AG04450 (cell line): Measurements from ENCODE around the gene ZNF385C. TPM values are rescaled to one million over a fixed set of nuclear protein-coding genes. Genes with fewer than 3 reads are reported as not detected.

ENCODE experiments used
- CTCF ChIA-PET: fragments of 300-600, 350-600 bp; formaldehyde crosslinking; extraction: SDS; loops from one replicate; lab custom pipeline; 2022; ENCODE audit warnings: antibody characterized with exemption, inconsistent platforms; lab: Charles Lee
- POLR2A ChIA-PET: fragments of 350-600 bp; formaldehyde crosslinking; extraction: SDS; loops from one replicate; lab custom pipeline; 2021; ENCODE audit warnings: antibody characterized with exemption, inconsistent platforms; lab: Yijun Ruan, JAX
- DNase-seq: peaks from one replicate; pipeline ENCODE4 v3.0.0-alpha.2; 2011; ENCODE audit warnings: low read depth, low spot score
- H3K27ac ChIP-seq: one replicate; pipeline ENCODE4 v1.5.1; 2012; ENCODE audit warnings: low read depth, low read length, control low read depth
- H3K27me3 ChIP-seq: one replicate; pipeline ENCODE4 v1.6.0; 2012; ENCODE audit warnings: low read length; ENCODE audit not compliant: control insufficient read depth, insufficient read depth
- H3K4me3 ChIP-seq: 2 replicates; pipeline ENCODE4 v1.5.1; 2011; ENCODE audit warnings: mild to moderate bottlenecking, low read depth, low read length, control low read depth
- H3K9me3 ChIP-seq: 2 replicates; pipeline ENCODE4 v1.5.1; 2012; ENCODE audit warnings: low read length; ENCODE audit not compliant: control insufficient read depth, insufficient read depth
- polyA plus RNA-seq: library from polyadenylated mRNA; depleted of rRNA; stranded (reverse); fragments of >200 nt; gene quantifications from 2 replicates; pipeline ENCODE4 v1.2.3, GENCODE V29; 2011
- TF ChIP-seq, protein P1 (sequence below): IDR thresholded peaks from 2 replicates; pipeline ENCODE4 v1.5.1; 2011; ENCODE audit warnings: low read depth, low read length, control low read depth, inconsistent platforms

ZNF385C gene
- polyA plus RNA-seq, 1 experiment = not detected

DNA sequence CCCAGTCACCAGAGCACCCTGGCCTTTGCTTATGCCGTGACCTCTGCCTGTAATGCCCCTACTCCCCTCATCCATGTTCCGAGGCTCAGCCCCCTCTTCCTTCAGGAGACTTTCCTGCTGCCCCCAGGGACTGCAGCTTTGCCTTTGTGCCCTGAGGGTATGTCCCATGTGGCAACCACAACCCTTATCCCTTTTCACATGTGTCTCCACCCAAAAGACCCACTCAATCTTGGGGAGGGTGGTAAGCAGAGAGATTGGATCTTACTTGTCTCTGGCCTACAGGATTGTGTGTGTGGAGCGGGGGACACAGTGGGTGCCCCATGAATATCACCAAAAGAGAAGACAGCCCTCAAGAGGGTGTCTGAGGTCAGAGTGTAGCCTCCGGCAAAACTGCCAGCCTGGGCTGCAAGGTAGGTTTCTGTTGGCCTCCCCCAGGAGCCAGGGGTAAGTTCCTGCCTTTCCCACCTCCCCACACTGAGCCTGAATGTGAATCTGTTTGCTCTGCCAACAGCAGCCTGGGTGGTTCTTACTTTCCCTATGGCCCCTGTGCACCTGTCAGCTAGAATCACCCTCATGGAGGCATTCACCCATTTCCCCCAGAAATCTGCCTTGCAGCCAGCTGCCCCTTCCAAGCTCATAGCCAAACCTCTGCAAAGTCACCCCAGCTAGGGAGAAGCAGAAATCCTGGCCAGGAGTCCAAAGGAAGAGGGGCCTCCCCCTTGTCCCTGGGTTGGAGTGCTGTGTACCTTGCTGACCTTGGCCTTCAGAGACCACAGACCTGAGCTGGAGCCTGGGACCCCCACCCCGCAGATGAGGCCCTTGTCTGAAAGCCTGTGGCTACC is 36.4 kb downstream of the ZNF385C start:
- H3K9me3 ChIP-seq = no peaks in the 10 kb centered on the region; the same call in 1 of the 2 replicates
- TF ChIP-seq, protein P1, sequence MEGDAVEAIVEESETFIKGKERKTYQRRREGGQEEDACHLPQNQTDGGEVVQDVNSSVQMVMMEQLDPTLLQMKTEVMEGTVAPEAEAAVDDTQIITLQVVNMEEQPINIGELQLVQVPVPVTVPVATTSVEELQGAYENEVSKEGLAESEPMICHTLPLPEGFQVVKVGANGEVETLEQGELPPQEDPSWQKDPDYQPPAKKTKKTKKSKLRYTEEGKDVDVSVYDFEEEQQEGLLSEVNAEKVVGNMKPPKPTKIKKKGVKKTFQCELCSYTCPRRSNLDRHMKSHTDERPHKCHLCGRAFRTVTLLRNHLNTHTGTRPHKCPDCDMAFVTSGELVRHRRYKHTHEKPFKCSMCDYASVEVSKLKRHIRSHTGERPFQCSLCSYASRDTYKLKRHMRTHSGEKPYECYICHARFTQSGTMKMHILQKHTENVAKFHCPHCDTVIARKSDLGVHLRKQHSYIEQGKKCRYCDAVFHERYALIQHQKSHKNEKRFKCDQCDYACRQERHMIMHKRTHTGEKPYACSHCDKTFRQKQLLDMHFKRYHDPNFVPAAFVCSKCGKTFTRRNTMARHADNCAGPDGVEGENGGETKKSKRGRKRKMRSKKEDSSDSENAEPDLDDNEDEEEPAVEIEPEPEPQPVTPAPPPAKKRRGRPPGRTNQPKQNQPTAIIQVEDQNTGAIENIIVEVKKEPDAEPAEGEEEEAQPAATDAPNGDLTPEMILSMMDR = no peak
- H3K27me3 ChIP-seq = peaks cover 43% of the 10 kb centered on the region
- H3K27ac ChIP-seq = no peak overlapping the region
- POLR2A ChIA-PET = no interaction called here
- H3K4me3 ChIP-seq = no peak overlapping the region
- DNase-seq = no peak
- CTCF ChIA-PET = no interaction called here

DNA sequence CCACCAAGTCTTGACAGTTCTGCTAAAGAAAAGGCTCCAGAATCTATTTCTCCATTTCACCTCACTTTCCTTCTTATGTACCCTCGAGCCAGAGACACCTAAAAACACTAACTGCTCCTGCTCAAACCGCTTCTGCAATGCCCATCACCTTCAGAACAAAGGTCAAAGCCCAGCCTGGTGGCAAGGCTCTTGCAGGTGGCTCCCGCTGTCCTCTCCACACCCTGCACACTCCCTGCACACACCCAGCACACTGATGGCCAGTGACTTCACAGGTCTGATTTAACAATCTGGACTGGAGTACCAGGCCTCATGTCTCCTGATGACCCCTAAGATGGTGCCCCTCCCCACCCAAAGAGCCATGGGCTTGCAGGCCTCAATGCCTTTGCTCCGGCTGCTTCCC is 38.0 kb downstream of the ZNF385C start:
- no peak for DNase-seq
- ChIA-PET CTCF (no interaction called here), POLR2A (no interaction called here)
- H3K9me3 ChIP-seq = peaks cover 4% of the 10 kb centered on the region; the same call in 1 of the 2 replicates
- TF ChIP-seq, protein P1 = no peak
- peaks cover 56% of the 10 kb centered on the region for H3K27me3 ChIP-seq
- no peak overlapping the region for H3K4me3 ChIP-seq
- H3K27ac ChIP-seq = no peak overlapping the region

DNA sequence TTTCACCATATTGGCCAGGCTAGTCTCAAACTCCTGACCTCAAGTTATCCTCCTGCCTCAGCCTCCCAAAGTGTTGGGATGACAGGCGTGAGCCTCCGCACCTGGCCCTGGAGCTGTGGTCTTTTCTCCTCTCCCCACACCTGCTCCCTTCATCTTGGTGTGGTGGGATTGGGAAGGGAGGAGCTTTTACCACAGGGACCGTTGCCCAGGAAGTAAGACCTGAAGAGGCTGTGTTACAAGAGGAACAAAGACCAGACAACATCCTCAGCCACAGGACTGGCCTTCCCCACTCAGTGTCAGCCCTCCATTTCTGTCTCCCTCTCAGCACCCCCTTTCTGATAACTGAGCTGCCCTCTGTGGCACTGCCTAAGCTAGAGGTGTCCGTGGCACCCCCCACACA is 38.5 kb downstream of the ZNF385C start:
- no peak for DNase-seq
- H3K27me3 ChIP-seq = peaks cover 60% of the 10 kb centered on the region
- peaks cover 4% of the 10 kb centered on the region; the same call in 1 of the 2 replicates for H3K9me3 ChIP-seq
- H3K4me3 ChIP-seq = no peak overlapping the region
- TF ChIP-seq, protein P1 = no peak
- no peak overlapping the region for H3K27ac ChIP-seq
- POLR2A ChIA-PET = no interaction called here
- CTCF ChIA-PET = interaction anchor here (1.5 kb wide), 1 partner anchor 42 kb away, joined by 6 read pairs; no protein-coding TSS in a partner anchor

DNA sequence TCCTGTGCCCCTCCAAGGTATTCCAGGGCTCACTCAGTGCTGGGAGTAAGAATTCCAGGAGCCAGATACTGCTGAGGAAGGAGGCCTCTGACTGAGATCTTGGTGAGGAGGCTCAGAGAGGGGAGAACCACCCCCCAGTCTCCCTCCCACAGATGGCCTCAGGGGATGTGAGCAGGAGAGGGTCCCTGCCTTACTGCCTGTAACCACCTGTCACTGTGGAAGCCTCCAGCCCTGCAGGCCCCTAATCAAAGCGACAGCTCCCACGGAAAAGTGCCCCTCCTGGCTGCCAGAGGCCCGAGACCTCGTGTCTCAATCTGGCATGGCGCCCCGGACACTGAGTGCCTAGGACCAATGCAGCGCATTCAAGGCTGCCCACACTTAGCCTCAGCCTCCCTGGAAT is 40.2 kb downstream of the ZNF385C start:
- Histone ChIP-seq H3K27me3 (peaks cover 68% of the 10 kb centered on the region), H3K4me3 (no peak overlapping the region), H3K27ac (no peak overlapping the region), H3K9me3 (peaks cover 4% of the 10 kb centered on the region; the same call in 1 of the 2 replicates)
- TF ChIP-seq, protein P1 = no peak
- ChIA-PET CTCF (interaction anchor here (1.5 kb wide), 1 partner anchor 44 kb away, joined by 6 read pairs; no protein-coding TSS in a partner anchor), POLR2A (no interaction called here)
- no peak for DNase-seq

DNA sequence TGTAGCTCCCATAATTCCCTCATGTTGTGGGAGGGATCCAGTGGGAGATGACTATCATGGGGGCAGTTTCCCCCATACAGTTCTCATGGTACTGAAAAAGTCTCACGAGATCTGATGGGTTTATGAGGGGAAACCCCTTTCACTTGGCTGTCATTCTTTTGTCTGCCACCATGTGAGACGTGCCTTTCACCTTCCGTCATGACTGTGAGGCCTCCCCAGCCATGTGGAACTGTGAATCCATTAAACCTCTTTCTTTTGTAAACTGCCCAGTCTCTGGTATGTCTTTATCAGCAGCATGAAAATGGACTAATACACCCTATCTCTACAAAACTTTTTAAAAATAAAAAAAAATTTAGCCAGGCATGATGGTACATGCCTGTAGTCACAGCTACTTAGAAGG is 41.6 kb downstream of the ZNF385C start:
- peaks cover 68% of the 10 kb centered on the region for H3K27me3 ChIP-seq
- CTCF ChIA-PET = interaction anchor here (1.0 to 2.9 kb wide), 2 partner anchors 9 to 11 kb away, joined by 3 to 12 read pairs; no protein-coding TSS in a partner anchor
- POLR2A ChIA-PET = no interaction called here

More for the DNA sequence above, 41.6 kb downstream of the ZNF385C start:
- TF ChIP-seq, protein P1 = no peak
- no peak for DNase-seq
- Histone ChIP-seq H3K9me3 (0 out of 2 replicates have a peak, but pooled peaks cover 4% of the 10 kb centered on the region), H3K27ac (no peak overlapping the region), H3K4me3 (no peak overlapping the region)
